Posterior cingulate gyrus (tissue), 11 donors: ENCODE data around the gene THOC6.

Source experiments
- DNase-seq, 10 donors: peaks; one replicate each; pipeline versions ENCODE4 v3.0.0 to v3.0.0-alpha.2; 2020 to 2021; ENCODE audit warnings: mixed read lengths in 3 of 10
- intact Hi-C: fragments of 100-400 bp; cut with DNase I; formaldehyde crosslinking; loops from one replicate; pipeline ENCODE4 v1.15.1; 2023

The THOC6 gene

GRCh38 chr16:3023669-3024478 lies at the start of gene THOC6, which contains the start of gene HCFC1R1:
THOC6 (plus strand) TSS chr16:3024035; CDS start chr16:3024327, 292 bp downstream.
HCFC1R1 (minus strand) TSS chr16:3023942; CDS start chr16:3023941, 1 bp downstream.
- DNase-seq = peak; percentile 95 to 100 (median 98)
- intact Hi-C loops = no loop called here

DNA sequence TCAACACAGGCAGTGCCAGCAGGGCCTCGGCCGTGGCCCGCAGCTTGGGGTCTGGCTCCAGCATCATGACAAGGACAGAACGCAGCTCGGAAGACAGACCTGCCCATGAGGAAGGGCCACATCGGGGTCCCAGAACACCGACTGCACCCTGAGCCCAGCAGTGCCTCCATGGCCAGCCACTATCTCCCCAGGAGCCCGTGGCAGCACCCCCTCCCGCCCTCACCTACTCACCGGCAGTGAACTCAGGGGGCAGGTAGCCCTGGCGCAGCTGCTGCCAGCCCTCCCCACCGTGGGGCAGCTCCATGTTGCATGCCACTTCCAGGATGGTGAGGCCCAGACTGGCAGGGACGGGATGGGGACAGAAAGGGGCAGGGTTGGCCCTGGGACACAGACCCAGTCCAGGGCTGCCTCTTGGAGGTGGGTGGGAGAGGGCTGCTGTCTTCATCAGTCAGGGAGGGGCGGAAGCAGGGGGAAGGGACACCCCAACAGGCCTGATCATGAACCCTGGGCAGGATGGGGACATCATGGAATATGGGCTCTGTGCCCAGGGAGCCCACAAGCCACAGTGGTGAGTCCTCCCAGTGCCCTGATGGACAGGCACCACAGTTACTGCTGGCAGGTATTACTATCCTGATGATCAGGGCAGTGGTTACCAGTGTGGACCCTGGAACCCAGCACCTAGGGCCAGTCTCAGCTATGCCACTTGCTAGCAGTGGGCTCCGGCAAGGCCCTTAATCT lies 49.3 kb upstream of the THOC6 start:
- intact Hi-C loops = no loop called here
- no peak for DNase-seq

- intact Hi-C loops = no loop called here
Measured at GRCh38 chr16:2975161-2975795, 48.6 kb upstream of the THOC6 start.

GRCh38 chr16:2976201-2976600 lies 47.6 kb upstream of the THOC6 start:
- intact Hi-C loops = no loop called here
- peak in 1 of 10 donors; percentile 37 for DNase-seq

More at GRCh38 chr16:2975161-2975795, 48.6 kb upstream of the THOC6 start:
- DNase-seq = no peak

- intact Hi-C loops = no loop called here
- DNase-seq = no peak
Measured at GRCh38 chr16:2976673-2977072, 47.2 kb upstream of the THOC6 start.

GRCh38 chr16:2977440-2977839 lies 46.4 kb upstream of the THOC6 start:
- no peak for DNase-seq

DNA sequence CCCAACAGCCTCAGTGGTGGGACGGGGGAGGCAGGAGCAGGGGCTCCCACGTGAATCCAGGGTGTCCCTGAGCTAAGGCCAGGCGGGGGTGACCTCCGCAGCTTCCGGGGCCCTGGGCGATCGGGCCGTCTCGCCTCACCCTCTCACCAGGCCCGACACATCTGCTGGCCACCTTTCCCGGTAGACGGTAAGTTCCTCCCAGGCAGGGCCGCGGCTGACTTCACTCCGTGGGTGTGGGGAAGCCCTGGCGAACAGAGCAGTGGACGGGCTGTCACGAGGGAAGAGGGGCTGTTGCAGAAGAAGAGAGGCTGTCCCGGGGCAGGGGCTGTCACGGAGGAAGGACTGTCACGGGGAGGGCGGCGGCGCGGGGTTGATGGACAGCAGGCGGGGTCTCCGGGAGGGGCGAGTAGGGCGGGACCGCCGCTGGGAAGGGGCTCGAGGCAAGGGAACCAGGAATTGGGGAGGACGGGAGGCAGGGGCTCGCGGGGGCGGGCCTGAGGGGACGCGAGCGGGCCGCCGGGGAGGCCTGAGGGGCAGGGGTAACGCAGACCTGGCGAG lies 44.1 kb upstream of the THOC6 start:
- DNase-seq = no peak
- intact Hi-C loops = loop anchor here (5.0 kb wide), 1 partner anchor 67 kb away; the partner anchor contains the start of gene FLYWCH1

More at GRCh38 chr16:2977440-2977839, 46.4 kb upstream of the THOC6 start:
- intact Hi-C loops = no loop called here

- DNase-seq = peak; percentile 83 to 99 (median 90)
- intact Hi-C loops = loop anchor here (5.0 kb wide), 1 partner anchor 68 kb away; the partner anchor contains the start of gene FLYWCH1
Measured at GRCh38 chr16:2980227-2981176, 43.3 kb upstream of the THOC6 start, which contains the start of gene PKMYT1. PKMYT1 (minus strand) TSS chr16:2980446; CDS start chr16:2979657, 789 bp downstream.

DNA sequence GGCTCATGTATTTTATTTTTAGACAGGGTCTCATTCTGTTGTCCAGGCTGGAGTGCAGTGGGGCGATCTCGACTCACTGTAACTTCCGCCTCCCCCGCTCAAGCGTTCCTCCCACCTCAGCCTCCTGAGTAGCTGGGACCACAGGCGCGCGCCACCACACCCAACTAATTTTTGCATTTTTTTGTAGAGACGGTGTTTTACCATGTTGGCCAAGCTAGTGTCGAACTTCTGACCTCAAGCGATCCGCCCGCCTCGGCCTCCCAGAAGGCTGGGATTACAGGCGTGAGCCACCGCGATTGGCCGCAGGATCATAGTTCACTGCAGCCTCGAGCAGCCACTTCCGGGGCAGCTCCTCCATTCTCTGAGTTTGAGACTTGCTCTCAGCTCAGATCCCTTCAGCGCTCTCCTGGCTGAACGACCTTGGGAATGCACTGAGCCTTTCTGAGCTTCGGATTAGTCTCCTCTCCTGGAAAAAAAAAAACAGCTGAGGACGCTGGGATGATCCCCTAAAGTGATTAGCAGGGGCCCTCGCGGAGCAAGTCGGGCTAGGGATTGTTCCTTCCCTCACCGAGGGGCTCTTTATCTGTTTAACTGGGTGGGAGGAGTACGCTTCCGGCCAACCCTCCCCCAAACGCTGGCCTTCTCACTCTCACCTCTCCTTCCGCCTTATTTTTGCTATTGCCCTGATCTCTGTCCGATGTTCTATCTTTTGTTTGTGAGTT lies 42.5 kb upstream of the THOC6 start:
- no peak for DNase-seq
- intact Hi-C loops = loop anchor here (5.0 kb wide), 1 partner anchor 69 kb away; the partner anchor contains the start of gene FLYWCH1

GRCh38 chr16:2981899-2982250 lies 42.0 kb upstream of the THOC6 start:
- DNase-seq = no peak
- intact Hi-C loops = loop anchor here (5.0 kb wide), 1 partner anchor 70 kb away; the partner anchor contains the start of gene FLYWCH1

DNA sequence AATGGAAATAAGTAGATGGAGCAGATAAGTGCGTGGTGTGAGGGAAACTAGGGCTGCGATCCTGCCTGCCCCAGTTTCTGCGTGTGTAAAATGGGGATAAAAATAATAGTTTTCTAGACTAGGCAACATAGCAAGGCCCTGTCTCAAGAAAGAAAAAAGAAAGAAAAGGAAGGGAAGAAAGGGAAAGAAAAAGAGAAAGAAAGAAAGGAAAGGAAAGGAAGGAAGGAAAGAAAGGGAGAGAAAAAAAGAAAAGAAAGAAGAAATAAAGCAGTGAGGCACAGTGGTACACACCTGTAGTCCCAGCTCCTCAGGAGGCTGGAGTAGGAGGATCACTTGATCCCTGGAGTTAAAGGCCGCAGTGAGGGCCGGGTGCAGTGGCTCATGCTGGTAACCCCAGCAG lies 41.4 kb upstream of the THOC6 start:
- intact Hi-C loops = loop anchor here (5.0 kb wide), 1 partner anchor 70 kb away; the partner anchor contains the start of gene FLYWCH1
- DNase-seq = no peak

- intact Hi-C loops = loop anchor here (5.0 kb wide), 1 partner anchor 71 kb away; the partner anchor contains the start of gene FLYWCH1
- DNase-seq = peak; percentile 72 to 96 (median 82)
Measured at GRCh38 chr16:2983706-2984136, 40.1 kb upstream of the THOC6 start.

DNA sequence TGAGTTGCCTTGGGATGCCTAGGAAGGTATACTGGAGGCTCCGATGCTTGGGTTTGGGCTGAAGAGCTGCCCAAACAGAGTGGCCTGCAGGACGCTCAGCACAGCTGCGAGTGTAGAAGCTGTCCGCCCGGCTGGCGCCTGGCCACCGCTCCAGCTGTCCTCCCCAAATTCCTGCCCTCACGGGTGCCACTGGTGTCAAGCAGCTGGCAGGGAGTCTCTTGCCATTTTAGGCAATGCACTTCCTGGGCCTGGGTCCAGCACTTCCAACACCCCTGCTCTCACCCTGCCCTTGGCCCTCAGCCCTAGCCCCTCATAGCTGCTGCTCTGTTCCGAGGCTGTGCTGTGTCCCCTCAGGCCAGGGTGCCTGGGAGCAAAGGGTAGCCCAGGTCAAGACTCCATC lies 38.4 kb upstream of the THOC6 start:
- intact Hi-C loops = no loop called here
- DNase-seq = no peak

GRCh38 chr16:2985893-2986355 lies 37.9 kb upstream of the THOC6 start:
- DNase-seq = no peak
- intact Hi-C loops = no loop called here

- DNase-seq = no peak
- intact Hi-C loops = no loop called here
Measured at GRCh38 chr16:2986623-2987188, 37.1 kb upstream of the THOC6 start.

DNA sequence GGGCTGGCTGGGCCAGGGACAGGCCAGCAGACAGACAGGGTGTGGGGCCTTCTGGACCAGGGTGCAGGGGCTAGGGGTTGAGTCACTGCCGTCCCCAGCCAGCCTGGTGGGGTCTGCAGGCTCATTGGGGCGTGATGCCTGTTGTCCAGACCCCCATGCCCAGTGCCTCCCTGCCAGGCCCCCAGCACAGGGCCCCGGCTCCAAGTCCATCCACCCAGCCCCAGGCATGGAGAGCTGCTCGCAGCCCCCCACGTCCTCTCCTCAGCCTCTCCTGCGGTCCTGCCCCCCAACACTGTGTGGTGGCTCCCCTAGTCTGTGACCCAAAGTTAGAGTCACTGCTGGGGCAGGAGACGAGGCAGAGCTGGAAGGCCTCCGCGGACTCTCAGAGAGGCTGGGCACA lies 36.5 kb upstream of the THOC6 start:
- intact Hi-C loops = no loop called here
- peak in 1 of 10 donors; percentile 84 for DNase-seq

DNA sequence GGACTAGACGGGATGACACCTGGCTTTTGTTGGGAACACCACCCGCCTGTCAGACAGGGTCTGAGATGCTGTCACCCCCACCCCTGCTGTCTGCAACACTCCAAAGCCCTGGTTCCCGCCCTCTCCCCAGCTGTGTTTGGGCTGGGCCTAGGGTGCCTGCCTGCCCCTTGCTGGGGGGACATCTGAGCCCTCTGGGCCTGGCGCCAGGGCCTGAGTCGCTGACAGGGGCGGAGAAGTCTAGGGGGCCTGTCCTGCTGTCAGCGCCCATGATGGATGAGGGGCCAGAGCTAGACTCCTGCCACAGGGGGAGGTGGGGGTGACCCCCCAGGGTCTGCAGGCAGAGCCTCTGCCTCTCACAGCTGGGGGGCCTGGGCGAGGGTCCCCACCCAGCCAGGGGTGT lies 36.0 kb upstream of the THOC6 start:
- intact Hi-C loops = no loop called here
- DNase-seq = no peak

DNA sequence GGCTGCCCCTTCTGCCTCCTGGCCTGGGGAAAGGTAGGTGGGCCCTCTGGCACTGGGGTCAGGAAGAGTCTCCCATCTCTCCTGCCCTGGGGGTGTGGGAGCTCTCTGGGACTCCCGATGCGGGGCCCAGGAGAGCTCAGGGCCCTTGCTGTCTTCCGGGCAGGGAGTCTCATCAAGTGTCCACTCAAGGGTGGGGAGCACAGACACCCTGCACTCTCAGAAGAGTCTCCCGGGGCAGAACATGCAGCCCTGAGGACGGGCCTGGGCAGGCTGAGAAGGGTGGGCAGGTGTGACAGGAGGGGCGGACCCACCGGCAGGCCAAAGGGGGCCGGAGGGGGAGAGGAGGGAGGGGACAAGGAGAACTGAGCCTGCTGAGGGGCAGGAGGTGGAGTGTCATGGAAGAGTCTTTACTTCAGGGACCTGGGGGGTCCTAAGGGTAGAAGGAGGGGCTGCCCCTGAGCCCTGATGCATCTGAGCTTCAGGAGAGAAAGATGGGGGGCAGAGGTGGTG lies 35.2 kb upstream of the THOC6 start:
- intact Hi-C loops = no loop called here
- no peak for DNase-seq
